ENCODE results near the gene ATP9B.

Gene ATP9B

DNA sequence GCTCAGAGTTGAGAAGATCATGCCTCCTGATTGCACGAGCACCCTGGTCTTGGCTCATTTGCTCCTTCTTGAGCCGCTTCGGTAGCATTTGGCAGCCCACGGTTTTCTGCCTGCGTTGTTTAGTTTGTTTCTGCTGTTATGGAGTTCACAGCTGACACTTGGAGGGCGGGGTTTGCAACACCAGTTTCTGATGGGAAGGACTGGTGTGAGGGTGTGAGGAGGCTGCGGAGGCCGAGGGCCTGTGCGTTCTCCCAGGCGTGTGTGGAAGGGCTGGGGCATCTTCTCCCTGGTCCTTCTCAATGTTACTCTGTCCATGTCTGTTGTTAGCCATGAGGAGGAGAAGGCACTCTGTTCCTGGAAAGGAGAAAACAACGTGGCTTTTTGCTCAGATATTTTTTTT lies 349.4 kb downstream of the ATP9B start (continued):
- TF ChIP-seq, protein P1, sequence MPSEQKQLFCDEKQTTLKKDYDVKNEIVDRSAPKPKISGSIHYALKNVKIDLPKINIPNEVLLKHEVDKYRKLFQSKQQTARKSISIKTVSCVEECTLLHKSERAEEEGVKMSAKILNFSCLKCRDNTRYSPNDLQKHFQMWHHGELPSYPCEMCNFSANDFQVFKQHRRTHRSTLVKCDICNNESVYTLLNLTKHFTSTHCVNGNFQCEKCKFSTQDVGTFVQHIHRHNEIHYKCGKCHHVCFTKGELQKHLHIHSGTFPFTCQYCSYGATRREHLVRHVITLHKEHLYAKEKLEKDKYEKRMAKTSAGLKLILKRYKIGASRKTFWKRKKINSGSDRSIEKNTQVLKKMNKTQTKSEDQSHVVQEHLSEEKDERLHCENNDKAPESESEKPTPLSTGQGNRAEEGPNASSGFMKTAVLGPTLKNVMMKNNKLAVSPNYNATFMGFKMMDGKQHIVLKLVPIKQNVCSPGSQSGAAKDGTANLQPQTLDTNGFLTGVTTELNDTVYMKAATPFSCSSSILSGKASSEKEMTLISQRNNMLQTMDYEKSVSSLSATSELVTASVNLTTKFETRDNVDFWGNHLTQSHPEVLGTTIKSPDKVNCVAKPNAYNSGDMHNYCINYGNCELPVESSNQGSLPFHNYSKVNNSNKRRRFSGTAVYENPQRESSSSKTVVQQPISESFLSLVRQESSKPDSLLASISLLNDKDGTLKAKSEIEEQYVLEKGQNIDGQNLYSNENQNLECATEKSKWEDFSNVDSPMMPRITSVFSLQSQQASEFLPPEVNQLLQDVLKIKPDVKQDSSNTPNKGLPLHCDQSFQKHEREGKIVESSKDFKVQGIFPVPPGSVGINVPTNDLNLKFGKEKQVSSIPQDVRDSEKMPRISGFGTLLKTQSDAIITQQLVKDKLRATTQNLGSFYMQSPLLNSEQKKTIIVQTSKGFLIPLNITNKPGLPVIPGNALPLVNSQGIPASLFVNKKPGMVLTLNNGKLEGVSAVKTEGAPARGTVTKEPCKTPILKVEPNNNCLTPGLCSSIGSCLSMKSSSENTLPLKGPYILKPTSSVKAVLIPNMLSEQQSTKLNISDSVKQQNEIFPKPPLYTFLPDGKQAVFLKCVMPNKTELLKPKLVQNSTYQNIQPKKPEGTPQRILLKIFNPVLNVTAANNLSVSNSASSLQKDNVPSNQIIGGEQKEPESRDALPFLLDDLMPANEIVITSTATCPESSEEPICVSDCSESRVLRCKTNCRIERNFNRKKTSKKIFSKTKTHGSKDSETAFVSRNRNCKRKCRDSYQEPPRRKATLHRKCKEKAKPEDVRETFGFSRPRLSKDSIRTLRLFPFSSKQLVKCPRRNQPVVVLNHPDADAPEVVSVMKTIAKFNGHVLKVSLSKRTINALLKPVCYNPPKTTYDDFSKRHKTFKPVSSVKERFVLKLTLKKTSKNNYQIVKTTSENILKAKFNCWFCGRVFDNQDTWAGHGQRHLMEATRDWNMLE (tag by site-specific recombination; conservative IDR thresholded peaks at IDR 0.05; ENCODE audit: low read depth) = no peak
- TF ChIP-seq ZNF830 (tag by site-specific recombination; IDR thresholded peaks at IDR 0.05; ENCODE audit: low read depth) = no peak

- H3K4me3 ChIP-seq (ENCODE audit: low read depth, low read length) = no peak overlapping the region
- H3K9me3 ChIP-seq (ENCODE audit: control insufficient read depth, insufficient read depth, low read depth, low read length) = no peaks in the 10 kb centered on the region
- ChIA-PET CTCF (no interaction called here), POLR2A (no interaction called here)
- H3K36me3 ChIP-seq (ENCODE audit: control insufficient read depth in 2 of 2, insufficient read depth in 1 of 2, low read length in 2 of 2) = peaks cover 4 to 22% of the 10 kb centered on the region in 2 experiments; a peak in 2 of 3 replicates
- no peak overlapping the region for H3K27ac ChIP-seq (ENCODE audit: extremely low read depth, low read depth, low read length)
- TF ChIP-seq, protein P2, sequence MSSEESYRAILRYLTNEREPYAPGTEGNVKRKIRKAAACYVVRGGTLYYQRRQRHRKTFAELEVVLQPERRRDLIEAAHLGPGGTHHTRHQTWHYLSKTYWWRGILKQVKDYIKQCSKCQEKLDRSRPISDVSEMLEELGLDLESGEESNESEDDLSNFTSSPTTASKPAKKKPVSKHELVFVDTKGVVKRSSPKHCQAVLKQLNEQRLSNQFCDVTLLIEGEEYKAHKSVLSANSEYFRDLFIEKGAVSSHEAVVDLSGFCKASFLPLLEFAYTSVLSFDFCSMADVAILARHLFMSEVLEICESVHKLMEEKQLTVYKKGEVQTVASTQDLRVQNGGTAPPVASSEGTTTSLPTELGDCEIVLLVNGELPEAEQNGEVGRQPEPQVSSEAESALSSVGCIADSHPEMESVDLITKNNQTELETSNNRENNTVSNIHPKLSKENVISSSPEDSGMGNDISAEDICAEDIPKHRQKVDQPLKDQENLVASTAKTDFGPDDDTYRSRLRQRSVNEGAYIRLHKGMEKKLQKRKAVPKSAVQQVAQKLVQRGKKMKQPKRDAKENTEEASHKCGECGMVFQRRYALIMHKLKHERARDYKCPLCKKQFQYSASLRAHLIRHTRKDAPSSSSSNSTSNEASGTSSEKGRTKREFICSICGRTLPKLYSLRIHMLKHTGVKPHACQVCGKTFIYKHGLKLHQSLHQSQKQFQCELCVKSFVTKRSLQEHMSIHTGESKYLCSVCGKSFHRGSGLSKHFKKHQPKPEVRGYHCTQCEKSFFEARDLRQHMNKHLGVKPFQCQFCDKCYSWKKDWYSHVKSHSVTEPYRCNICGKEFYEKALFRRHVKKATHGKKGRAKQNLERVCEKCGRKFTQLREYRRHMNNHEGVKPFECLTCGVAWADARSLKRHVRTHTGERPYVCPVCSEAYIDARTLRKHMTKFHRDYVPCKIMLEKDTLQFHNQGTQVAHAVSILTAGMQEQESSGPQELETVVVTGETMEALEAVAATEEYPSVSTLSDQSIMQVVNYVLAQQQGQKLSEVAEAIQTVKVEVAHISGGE (tag by site-specific recombination; conservative IDR thresholded peaks at IDR 0.05; ENCODE audit: low read depth) = peak; percentile 99
- TF ChIP-seq ATF2 (tag by site-specific recombination; IDR thresholded peaks at IDR 0.05; ENCODE audit: low read depth) = 0 out of 2 replicates have a peak, but pooled peaks have one; percentile 16
- no peak for TF ChIP-seq KLF9 (tag by site-specific recombination; IDR thresholded peaks at IDR 0.05; ENCODE audit: low read depth)
- H3K4me1 ChIP-seq (ENCODE audit: control insufficient read depth, insufficient read depth, low read length) = no peaks in the 10 kb centered on the region
Measured at GRCh38 chr18:79420033-79420745, 351.0 kb downstream of the ATP9B start.

DNA sequence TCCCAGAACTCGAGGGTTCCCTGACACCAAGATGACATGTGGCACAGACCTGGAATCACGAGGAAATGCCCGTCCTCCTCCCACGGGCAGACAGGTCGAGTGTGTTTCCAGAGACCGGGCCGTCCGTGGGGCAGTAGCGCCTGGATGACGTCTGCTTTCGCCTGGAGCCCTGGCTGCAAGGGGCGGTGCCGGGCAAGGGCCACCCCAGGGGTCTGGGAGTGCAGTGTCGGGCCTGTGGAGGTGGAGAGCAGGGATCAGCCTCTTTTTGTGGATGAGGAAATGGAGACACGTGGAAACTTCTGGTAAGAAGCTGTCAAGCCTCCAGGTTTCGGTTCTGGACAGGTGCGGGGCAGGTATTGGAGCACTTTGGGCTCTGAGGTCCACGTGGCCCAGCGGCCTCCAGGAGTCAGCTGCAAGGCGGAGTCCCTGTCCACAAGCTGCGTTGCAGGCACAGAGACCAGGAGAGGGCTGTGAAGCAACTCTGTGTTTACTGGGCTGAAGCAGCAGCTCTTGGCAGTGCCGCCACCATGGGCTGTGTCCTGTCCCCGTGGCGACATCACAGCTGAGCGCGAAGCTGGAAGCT lies 352.2 kb downstream of the ATP9B start:
- Histone ChIP-seq H3K4me1 (ENCODE audit: control insufficient read depth, insufficient read depth, low read length) (no peaks in the 10 kb centered on the region), H3K36me3 (ENCODE audit: control insufficient read depth in 2 of 2, insufficient read depth in 1 of 2, low read length in 2 of 2) (peaks cover 4 to 22% of the 10 kb centered on the region in 2 experiments; a peak in 2 of 3 replicates), H3K9me3 (ENCODE audit: control insufficient read depth, insufficient read depth, low read depth, low read length) (no peaks in the 10 kb centered on the region), H3K4me3 (ENCODE audit: low read depth, low read length) (no peak overlapping the region), H3K27ac (ENCODE audit: extremely low read depth, low read depth, low read length) (no peak overlapping the region)
- ChIA-PET POLR2A (no interaction called here), CTCF (no interaction called here)
- TF ChIP-seq PRDM10 (tag by site-specific recombination; IDR thresholded peaks at IDR 0.05) (no peak), ZNF707 (tag by site-specific recombination; IDR thresholded peaks at IDR 0.05) (no peak), ZNF391 (tag by site-specific recombination; IDR thresholded peaks at IDR 0.05; ENCODE audit: borderline replicate concordance, low read depth) (no peak), ZNF514 (tag by site-specific recombination; IDR thresholded peaks at IDR 0.05) (no peak), KLF16 (tag by site-specific recombination; IDR thresholded peaks at IDR 0.05) (no peak), ZNF596 (tag by site-specific recombination; IDR thresholded peaks at IDR 0.05) (no peak), SETDB1 (IDR thresholded peaks at IDR 0.05; ENCODE audit: insufficient read length, low read length) (no peak), ZNF274 (IDR thresholded peaks at IDR 0.05; ENCODE audit: low read length) (no peak), ZNF274 (tag by site-specific recombination; IDR thresholded peaks at IDR 0.05; ENCODE audit: borderline replicate concordance) (no peak)
- TF ChIP-seq, protein P3, sequence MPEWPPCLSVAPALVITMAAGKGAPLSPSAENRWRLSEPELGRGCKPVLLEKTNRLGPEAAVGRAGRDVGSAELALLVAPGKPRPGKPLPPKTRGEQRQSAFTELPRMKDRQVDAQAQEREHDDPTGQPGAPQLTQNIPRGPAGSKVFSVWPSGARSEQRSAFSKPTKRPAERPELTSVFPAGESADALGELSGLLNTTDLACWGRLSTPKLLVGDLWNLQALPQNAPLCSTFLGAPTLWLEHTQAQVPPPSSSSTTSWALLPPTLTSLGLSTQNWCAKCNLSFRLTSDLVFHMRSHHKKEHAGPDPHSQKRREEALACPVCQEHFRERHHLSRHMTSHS (tag by site-specific recombination; IDR thresholded peaks at IDR 0.05) = no peak

All from HEK293 (cell line).